NCI-H446 treated with DMSO at 0.1 percent for 48 hours (cell line): ENCODE results near the gene CYB561A3.
"Not testable (repeated sequence)": the region's sequence is repeated elsewhere in the genome, so short reads cannot be mapped to it uniquely, and the experiment has no call there.

Source experiments
- DNase-seq: peaks from one replicate; lab custom pipeline; 2025; lab: John Stamatoyannopoulos, UW

CYB561A3 gene

GRCh38 chr11:61361741-61362541 is at the start of gene CYB561A3, which contains the start of gene TMEM138:
Gene CYB561A3, minus strand, starts transcription at chr11:61361882. Its CDS starts 5,169 bp downstream, at chr11:61356713.
Gene TMEM138, plus strand, starts transcription at chr11:61362374. Its CDS starts 2,017 bp downstream, at chr11:61364391.
- peak; percentile 94 for DNase-seq

GRCh38 chr11:61406991-61407728 is 45.5 kb upstream of the CYB561A3 start:
- DNase-seq = no peak

- no peak for DNase-seq
These were observed 44.4 kb upstream of the CYB561A3 start for GRCh38 chr11:61406067-61406466.

- DNase-seq = no peak
These were observed 43.0 kb upstream of the CYB561A3 start for GRCh38 chr11:61404641-61405040.

- DNase-seq = no peak
These were observed 42.4 kb upstream of the CYB561A3 start for GRCh38 chr11:61404103-61404502.

- DNase-seq = no peak
These were observed 42.0 kb upstream of the CYB561A3 start for GRCh38 chr11:61403658-61404057.

GRCh38 chr11:61401573-61401972 is 39.9 kb upstream of the CYB561A3 start:
- DNase-seq = no peak

- no peak for DNase-seq
These were observed 39.5 kb upstream of the CYB561A3 start for GRCh38 chr11:61401173-61401572.

- no peak for DNase-seq
These were observed 31.4 kb upstream of the CYB561A3 start for GRCh38 chr11:61392981-61393595.

- no peak for DNase-seq
These were observed 28.5 kb upstream of the CYB561A3 start for GRCh38 chr11:61390161-61390560.

GRCh38 chr11:61384271-61385242 is 22.9 kb upstream of the CYB561A3 start:
- DNase-seq = no peak

- not testable (repeated sequence) for DNase-seq
These were observed 22.2 kb upstream of the CYB561A3 start for GRCh38 chr11:61383859-61384258.

- no peak for DNase-seq
These were observed 19.2 kb upstream of the CYB561A3 start for GRCh38 chr11:61380884-61381283.

- DNase-seq = no peak
These were observed 17.1 kb upstream of the CYB561A3 start for GRCh38 chr11:61378713-61379313.

- DNase-seq = no peak
These were observed 15.9 kb upstream of the CYB561A3 start for GRCh38 chr11:61377461-61378160.

GRCh38 chr11:61375761-61376108 is 14.1 kb upstream of the CYB561A3 start:
- DNase-seq = no peak

- no peak for DNase-seq
These were observed 11.2 kb upstream of the CYB561A3 start for GRCh38 chr11:61372659-61373420.

- no peak for DNase-seq
These were observed 8.8 kb upstream of the CYB561A3 start for GRCh38 chr11:61370349-61371005.
